ENCODE results near the gene MAPKAPK3.

The MAPKAPK3 gene

GRCh38 chr3:50608278-50608677 lies 8.7 kb upstream of the MAPKAPK3 start:
- no peak for DNase-seq (ENCODE audit: low read depth in 2 of 2)

GRCh38 chr3:50609071-50609762 lies 7.7 kb upstream of the MAPKAPK3 start:
- no peak for DNase-seq (ENCODE audit: low read depth in 2 of 2)

- DNase-seq (ENCODE audit: low read depth in 2 of 2): no peak
Observed at GRCh38 chr3:50609763-50610085, 7.2 kb upstream of the MAPKAPK3 start.

- DNase-seq (ENCODE audit: low read depth in 2 of 2): no peak
Observed at GRCh38 chr3:50610181-50610971, 6.6 kb upstream of the MAPKAPK3 start.

GRCh38 chr3:50610992-50611463 lies 5.9 kb upstream of the MAPKAPK3 start:
- DNase-seq (ENCODE audit: low read depth in 2 of 2): no peak

- peak; percentile 96 to 98 for DNase-seq (ENCODE audit: low read depth in 2 of 2)
Observed at GRCh38 chr3:50611464-50612233, 5.3 kb upstream of the MAPKAPK3 start, which contains the start of gene CISH. CISH (minus strand) TSS chr3:50611774; CDS start chr3:50611650, 124 bp downstream.

GRCh38 chr3:50612234-50612882 lies 4.6 kb upstream of the MAPKAPK3 start:
- no peak for DNase-seq (ENCODE audit: low read depth in 2 of 2)

- no peak for DNase-seq (ENCODE audit: low read depth in 2 of 2)
Observed at GRCh38 chr3:50612970-50613846, 3.7 kb upstream of the MAPKAPK3 start.

GRCh38 chr3:50615190-50615589 lies 1.8 kb upstream of the MAPKAPK3 start:
- no peak for DNase-seq (ENCODE audit: low read depth in 2 of 2)

- DNase-seq (ENCODE audit: low read depth in 2 of 2): peak; percentile 81 to 82
Observed at GRCh38 chr3:50616003-50616769, 765 bp upstream of the MAPKAPK3 start.

GRCh38 chr3:50616770-50617095 lies 218 bp upstream of the MAPKAPK3 start:
- DNase-seq (ENCODE audit: low read depth in 2 of 2): peak; percentile 91 to 94

GRCh38 chr3:50617911-50618481 lies 1.0 kb downstream of the MAPKAPK3 start:
- no peak for DNase-seq (ENCODE audit: low read depth in 2 of 2)

- DNase-seq (ENCODE audit: low read depth in 2 of 2): no peak
Observed at GRCh38 chr3:50620420-50620819, 3.5 kb downstream of the MAPKAPK3 start.

GRCh38 chr3:50620820-50621219 lies 3.9 kb downstream of the MAPKAPK3 start:
- DNase-seq (ENCODE audit: low read depth in 2 of 2): no peak

- no peak for DNase-seq (ENCODE audit: low read depth in 2 of 2)
Observed at GRCh38 chr3:50622881-50623280, 5.9 kb downstream of the MAPKAPK3 start.

- DNase-seq (ENCODE audit: low read depth in 2 of 2): no peak
Observed at GRCh38 chr3:50623840-50624474, 7.0 kb downstream of the MAPKAPK3 start.

GRCh38 chr3:50624634-50625033 lies 7.7 kb downstream of the MAPKAPK3 start:
- no peak for DNase-seq (ENCODE audit: low read depth in 2 of 2)

- DNase-seq (ENCODE audit: low read depth in 2 of 2): no peak
Observed at GRCh38 chr3:50625231-50626182, 8.6 kb downstream of the MAPKAPK3 start.

All from stimulated activated CD4-positive, alpha-beta T cell treated with anti-CD3 and anti-CD28 coated beads, Interleukin-4, amount 100 ng/mL, for 48 hours (primary cell).